H1 (cell line): Measurements from ENCODE around the gene MYO15A. TPM values are rescaled to one million over a fixed set of nuclear protein-coding genes. Genes with fewer than 3 reads are reported as not detected.

Experiments used
- CTCF ChIA-PET: fragments of 300-600 bp; sonication (Branson Sonifier 250); formaldehyde crosslinking; loops from one replicate; lab custom pipeline; 2021; ENCODE audit not compliant: partially characterized antibody; lab: Charles Lee
- POLR2A ChIA-PET: fragments of 300-600 bp; sonication (Branson Sonifier 250); formaldehyde crosslinking; loops from one replicate; lab custom pipeline; 2021; ENCODE audit warnings: inconsistent platforms; ENCODE audit not compliant: partially characterized antibody; lab: Charles Lee
- DNase-seq, 2 experiments: peaks; one replicate each; pipeline versions ENCODE4 v3.0.0 to v3.0.0-alpha.2; 2010 to 2022; ENCODE audit warnings: low spot score in 2 of 2, low read depth in 1 of 2, mixed read lengths in 1 of 2
- FAIRE-seq: peaks from 2 replicates; lab custom pipeline; 2011; peaks lifted over from hg19 to GRCh38; lab: Jason Lieb, UNC
- H2AFZ ChIP-seq: 2 replicates; pipeline ENCODE4 v1.8.1; 2012; ENCODE audit warnings: low read length, inconsistent platforms
- H2AK5ac ChIP-seq: 2 replicates; pipeline ENCODE4 v1.6.1; 2013; ENCODE audit warnings: low read depth, low read length
- H2BK120ac ChIP-seq: replicated peaks from 2 replicates; pipeline ENCODE3; 2013; ENCODE audit warnings: low read depth, low read length, inconsistent platforms
- H2BK12ac ChIP-seq: 2 replicates; pipeline ENCODE4 v1.6.1; 2013; ENCODE audit warnings: low read depth, low read length
- H2BK15ac ChIP-seq: 2 replicates; pipeline ENCODE4 v1.6.1; 2013; ENCODE audit warnings: low read length
- H2BK20ac ChIP-seq: 2 replicates; pipeline ENCODE4 v1.6.1; 2013; ENCODE audit warnings: low read length
- H2BK5ac ChIP-seq: 2 replicates; pipeline ENCODE4 v1.6.1; 2013; ENCODE audit warnings: low read depth, low read length
- H3K14ac ChIP-seq: 2 replicates; pipeline ENCODE4 v1.6.1; 2013; ENCODE audit warnings: inconsistent platforms; ENCODE audit not compliant: insufficient read length
- H3K18ac ChIP-seq: 2 replicates; pipeline ENCODE4 v1.6.1; 2013; ENCODE audit warnings: low read length; ENCODE audit errors: extremely low read depth
- H3K23ac ChIP-seq: 2 replicates; pipeline ENCODE4 v1.6.1; 2013; ENCODE audit warnings: inconsistent platforms; ENCODE audit not compliant: insufficient read length
- H3K23me2 ChIP-seq: 2 replicates; pipeline ENCODE4 v1.6.1; 2013; ENCODE audit warnings: low read depth, low read length
- H3K27ac ChIP-seq: 2 replicates; pipeline ENCODE4 v1.6.1; 2011; ENCODE audit warnings: low read depth, low read length, inconsistent platforms
- H3K27me3 ChIP-seq, 4 experiments: replicated peaks in 1 of 4; 1 replicate in 1 of 4; 2 replicates in 3 of 4; pipeline versions ENCODE4 v1.6.1 to v1.8.1; 2011 to 2013; ENCODE audit warnings: low read length in 3 of 4, mild to moderate bottlenecking in 3 of 4, inconsistent platforms in 2 of 4, mixed read lengths in 2 of 4, moderate library complexity in 1 of 4; ENCODE audit not compliant: control insufficient read depth in 3 of 4, insufficient read depth in 3 of 4; ENCODE audit errors: extremely low read depth in 1 of 4
- H3K36me3 ChIP-seq, 4 experiments: 2 replicates each; pipeline versions ENCODE4 v1.6.1 to v1.8.1; 2011 to 2013; ENCODE audit warnings: mild to moderate bottlenecking in 4 of 4, low read length in 3 of 4, moderate library complexity in 2 of 4, control low read depth in 1 of 4, inconsistent platforms in 1 of 4; ENCODE audit not compliant: insufficient read depth in 4 of 4, control insufficient read depth in 2 of 4
- H3K4ac ChIP-seq: replicated peaks from 2 replicates; pipeline ENCODE3; 2013; ENCODE audit warnings: low read length, low read depth, mixed read lengths, inconsistent platforms; ENCODE audit not compliant: insufficient read length
- H3K4me1 ChIP-seq, 4 experiments: replicated peaks in 1 of 4; 1 replicate in 1 of 4; 2 replicates in 3 of 4; pipeline versions ENCODE4 v1.6.1 to v1.8.1; 2011 to 2013; ENCODE audit warnings: low read length in 3 of 4, inconsistent platforms in 2 of 4, mixed read lengths in 1 of 4; ENCODE audit not compliant: insufficient read depth in 4 of 4, control insufficient read depth in 3 of 4
- H3K4me2 ChIP-seq, 2 experiments: 2 replicates each; pipeline versions ENCODE4 v1.6.1 to v1.8.1; 2011 to 2013; ENCODE audit warnings: low read depth in 2 of 2, low read length in 2 of 2, control low read depth in 1 of 2, inconsistent platforms in 1 of 2, mild to moderate bottlenecking in 1 of 2; ENCODE audit not compliant: insufficient read depth in 1 of 2
- H3K4me3 ChIP-seq, 4 experiments: fragments of 200-600, 300-600 bp in 1 of 4; sonication (generic), shearing (Covaris generic), sonication (Bioruptor Twin) in 1 of 4; 2 replicates each; pipeline versions ENCODE4 v1.5.1 to v1.8.1; 2011 to 2016; ENCODE audit warnings: low read length in 4 of 4, low read depth in 3 of 4, control low read depth in 2 of 4, inconsistent platforms in 2 of 4, mild to moderate bottlenecking in 2 of 4, mixed read lengths in 1 of 4, moderate library complexity in 1 of 4; ENCODE audit not compliant: insufficient read depth in 2 of 4; ENCODE audit errors: extremely low read depth in 1 of 4
- H3K56ac ChIP-seq: replicated peaks from 2 replicates; pipeline ENCODE3; 2013; ENCODE audit warnings: low read depth, mild to moderate bottlenecking, mixed read lengths, low read length, inconsistent platforms; ENCODE audit not compliant: insufficient read length
- H3K79me1 ChIP-seq: 2 replicates; pipeline ENCODE4 v1.6.1; 2013; ENCODE audit warnings: low read depth, low read length, control low read depth
- H3K79me2 ChIP-seq, 2 experiments: 2 replicates each; pipeline versions ENCODE4 v1.6.1 to v1.8.1; 2012 to 2013; ENCODE audit warnings: low read length in 2 of 2, mild to moderate bottlenecking in 2 of 2, inconsistent platforms in 1 of 2; ENCODE audit not compliant: insufficient read depth in 2 of 2, control insufficient read depth in 1 of 2
- H3K9ac ChIP-seq, 4 experiments: replicated peaks in 1 of 4; 1 replicate in 1 of 4; 2 replicates in 3 of 4; pipeline versions ENCODE4 v1.6.1 to v1.8.1; 2011 to 2013; ENCODE audit warnings: low read depth in 3 of 4, low read length in 3 of 4, control low read depth in 2 of 4, mild to moderate bottlenecking in 2 of 4, moderate library complexity in 2 of 4, inconsistent platforms in 1 of 4; ENCODE audit errors: extremely low read depth in 1 of 4
- H3K9me3 ChIP-seq, 2 experiments: 2 replicates each; pipeline versions ENCODE4 v1.6.1 to v1.8.1; 2012 to 2013; ENCODE audit warnings: mild to moderate bottlenecking in 2 of 2, moderate library complexity in 2 of 2, control low read depth in 1 of 2, inconsistent platforms in 1 of 2, low read depth in 1 of 2, low read length in 1 of 2, mixed read lengths in 1 of 2; ENCODE audit not compliant: insufficient read depth in 2 of 2
- H4K20me1 ChIP-seq, 2 experiments: replicated peaks in 1 of 2; 2 replicates each; pipeline versions ENCODE3 to v1.8.1; 2011 to 2013; ENCODE audit warnings: inconsistent platforms in 2 of 2, low read length in 2 of 2, mild to moderate bottlenecking in 1 of 2; ENCODE audit not compliant: insufficient read depth in 2 of 2, control insufficient read depth in 1 of 2
- H4K5ac ChIP-seq: 2 replicates; pipeline ENCODE4 v1.6.1; 2013; ENCODE audit warnings: low read length, low read depth, mixed read lengths, inconsistent platforms; ENCODE audit not compliant: insufficient read length
- H4K8ac ChIP-seq: 2 replicates; pipeline ENCODE4 v1.8.0; 2013; ENCODE audit warnings: mild to moderate bottlenecking, moderate library complexity, low read length, inconsistent platforms; ENCODE audit not compliant: insufficient read depth; ENCODE audit errors: extremely low read depth
- H4K91ac ChIP-seq: replicated peaks from 2 replicates; pipeline ENCODE3; 2013; ENCODE audit warnings: low read length, mixed read lengths, inconsistent platforms; ENCODE audit not compliant: insufficient read length
- BCL11A ChIP-seq, 2 experiments: IDR thresholded peaks; one replicate each; pipeline ENCODE4 v1.6.1; 2011; ENCODE audit warnings: low read depth in 2 of 2, low read length in 2 of 2, mild to moderate bottlenecking in 2 of 2
- BRCA1 ChIP-seq: IDR thresholded peaks from 2 replicates; pipeline ENCODE4 v1.6.1; 2012; ENCODE audit warnings: low read depth, low read length, improper control_type of control experiment
- CBX5 ChIP-seq: fragments of 300-800, 300-1000 bp; sonication (generic); IDR thresholded peaks from 2 replicates; pipeline ENCODE4 v1.7.1; 2016; ENCODE audit warnings: antibody characterized with exemption, low read length, low read depth
- CBX8 ChIP-seq: fragments of 300-800, 300-1000 bp; sonication (generic); IDR thresholded peaks from 2 replicates; pipeline ENCODE4 v1.7.1; 2016; ENCODE audit warnings: low read depth, low read length, borderline replicate concordance
- JUN ChIP-seq: IDR thresholded peaks from 2 replicates; pipeline ENCODE4 v1.6.1; 2011; ENCODE audit warnings: low read depth, mild to moderate bottlenecking, improper control_type of control experiment, low read length
- RBBP5 ChIP-seq: IDR thresholded peaks from 2 replicates; pipeline ENCODE4 v1.7.1; 2012; ENCODE audit warnings: low read depth, mild to moderate bottlenecking, inconsistent platforms, low read length, moderate library complexity, borderline replicate concordance
- SAP30 ChIP-seq: fragments of 300-600 bp; sonication (generic); IDR thresholded peaks from 2 replicates; pipeline ENCODE4 v1.7.1; 2012; ENCODE audit warnings: low read length, moderate library complexity, mild to moderate bottlenecking, inconsistent platforms; ENCODE audit not compliant: insufficient read depth, insufficient replicate concordance
- SIRT6 ChIP-seq: IDR thresholded peaks from one replicate; pipeline ENCODE4 v1.7.1; 2012; ENCODE audit warnings: low read length, inconsistent platforms
- SUZ12 ChIP-seq: fragments of 200-600 bp; sonication (generic); IDR thresholded peaks from 2 replicates; pipeline ENCODE4 v1.6.1; 2012; ENCODE audit warnings: mild to moderate bottlenecking, inconsistent platforms, low read length, moderate library complexity, mixed read lengths
- TCF12 ChIP-seq: IDR thresholded peaks from 2 replicates; pipeline ENCODE4 v1.6.1; 2011; ENCODE audit warnings: low read depth, mild to moderate bottlenecking, low read length
- YY1 ChIP-seq: IDR thresholded peaks from 2 replicates; pipeline ENCODE4 v1.6.1; 2011; ENCODE audit warnings: low read depth, mild to moderate bottlenecking, low read length
- WGBS, 2 experiments: shearing (Covaris generic) in 1 of 2; methylation state at CpG; one replicate each; pipeline versions ENCODE4 v1.1.6 to v1.1.7; 2013 to 2015; ENCODE audit warnings: low lambda C conversion rate in 2 of 2, mixed read lengths in 2 of 2, inconsistent platforms in 1 of 2, low coverage in 1 of 2, missing lambda C conversion rate in 1 of 2; ENCODE audit not compliant: insufficient replicate concordance in 2 of 2, insufficient coverage in 1 of 2, insufficient read length in 1 of 2; ENCODE audit errors: extremely low coverage in 1 of 2, missing lambda C conversion rate in 1 of 2; 5-methylcytosine and 5-hydroxymethylcytosine counted together
- polyA plus RNA-seq, 7 experiments: library from polyadenylated mRNA; depleted of rRNA in 3 of 7; stranded (reverse) in 5 of 7; unstranded in 2 of 7; fragments of >200 nt in 5 of 7; fragments of 200-250 nt in 2 of 7; gene quantifications; 1 replicate in 5 of 7; 2 replicates in 1 of 7; 4 replicates in 1 of 7; pipeline versions ENCODE4 v1.2.1 to v1.2.3, GENCODE V29; 2011 to 2013; ENCODE audit warnings: missing spikeins in 2 of 7, mixed read lengths in 2 of 7
- total RNA-seq: library from RNA; stranded (reverse); fragmentation: NEBNext Ultra II Directional; extraction: Animal tissue kit (Norgen Biotek cat#: 25700); gene quantifications from 2 replicates; pipeline ENCODE4 v1.2.1, GENCODE V29; 2021
- TF ChIP-seq, protein P1 (sequence below): IDR thresholded peaks from 2 replicates; pipeline ENCODE4 v1.6.1; 2012; ENCODE audit warnings: inconsistent platforms
- TF ChIP-seq, protein P2 (sequence below): IDR thresholded peaks from 2 replicates; pipeline ENCODE4 v1.6.1; 2011; ENCODE audit warnings: low read depth, mild to moderate bottlenecking, low read length; ENCODE audit not compliant: insufficient read depth

Gene MYO15A
- total and polyA plus RNA-seq, 2 of the 8 experiments (the other 6 are each of a cell fraction or from before 2014, with no cell fraction given), result 1.6 to 4.2 TPM

DNA sequence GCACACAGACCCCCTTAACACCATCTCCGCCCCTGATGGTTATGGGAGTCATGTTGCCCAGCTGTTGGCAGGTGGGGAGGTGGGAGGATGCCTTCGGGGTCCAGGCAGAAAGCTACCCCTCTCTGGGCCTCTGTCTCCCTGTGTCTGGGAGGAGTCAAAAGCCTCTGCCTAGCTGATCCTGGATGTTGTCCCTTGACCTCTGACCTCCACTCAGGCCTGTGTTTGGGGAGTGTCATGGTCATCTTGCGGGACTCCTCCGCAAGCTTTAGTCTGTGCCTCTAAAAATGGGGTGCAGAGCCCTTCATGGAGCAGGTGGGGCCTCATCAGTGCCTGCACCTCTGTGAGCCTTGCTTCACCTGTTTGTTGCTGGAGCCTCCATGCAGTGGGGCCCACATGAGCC is 120.7 kb downstream of the MYO15A start:
- H2BK15ac ChIP-seq, result no peak overlapping the region
- H3K9me3 ChIP-seq, result no peaks in the 10 kb centered on the region
- H3K4me2 ChIP-seq, result no peak overlapping the region
- no peak overlapping the region for H2BK20ac ChIP-seq
- peaks cover 50% of the 10 kb centered on the region for H3K79me1 ChIP-seq
- no peaks in the 10 kb centered on the region for H3K27me3 ChIP-seq
- H3K23me2 ChIP-seq, result peaks cover 11% of the 10 kb centered on the region
- DNase-seq (no peak), FAIRE-seq (no peak)
- H2AK5ac ChIP-seq, result no peak overlapping the region
- H3K14ac ChIP-seq, result no peak overlapping the region
- H4K5ac ChIP-seq, result no peak overlapping the region
- no peak overlapping the region for H4K91ac ChIP-seq
- peaks cover 0 to 14% (median 9%) of the 10 kb centered on the region in 4 experiments; a peak in 6 of 7 replicates for H3K4me1 ChIP-seq
- H2BK12ac ChIP-seq, result no peak overlapping the region
- POLR2A ChIA-PET, result interaction anchor here (1.3 to 3.6 kb wide), 4 partner anchors 12 to 46 kb away, joined by 4 to 14 read pairs (median 11); partner anchors contain the start of genes ALKBH5, FLII and MIEF2
- no peak overlapping the region for H4K8ac ChIP-seq
- H3K4ac ChIP-seq, result no peak overlapping the region
- CTCF ChIA-PET, result interaction anchor here (0.5 to 8.4 kb wide), 8 partner anchors 13 to 780 kb away, joined by 3 to 76 read pairs (median 4); no protein-coding TSS in a partner anchor
- H2BK5ac ChIP-seq, result no peak overlapping the region
- H4K20me1 ChIP-seq, result peaks cover 17 to 31% of the 10 kb centered on the region in 2 experiments
- no peak overlapping the region for H3K18ac ChIP-seq
- H3K4me3 ChIP-seq, result no peak overlapping the region
- no peak overlapping the region for H2AFZ ChIP-seq
- no peak overlapping the region for H3K27ac ChIP-seq
- no peak overlapping the region for H3K9ac ChIP-seq
- H2BK120ac ChIP-seq, result no peak overlapping the region
- H3K79me2 ChIP-seq, result peaks cover 8 to 67% of the 10 kb centered on the region in 2 experiments
- H3K23ac ChIP-seq, result no peak overlapping the region
- H3K56ac ChIP-seq, result no peak overlapping the region
- H3K36me3 ChIP-seq, result peaks cover 7 to 18% (median 9%) of the 10 kb centered on the region in 4 experiments; a peak in 5 of 8 replicates
- 92% methylated on average over 4 of the region's 4 CpGs; no CpG with 5 or more reads in 1 of the 2 experiments for WGBS, 2 experiments
- TF ChIP-seq BRCA1 (no peak), CBX5 (no peak), SUZ12 (no peak), YY1 (no peak), JUN (no peak), RBBP5 (no peak), BCL11A (IDR thresholded peaks at IDR 0.05; ENCODE audit: low read depth in 2 of 2, low read length in 2 of 2) (no peak), CBX8 (no peak), SAP30 (no peak), SIRT6 (no peak), TCF12 (no peak)
- TF ChIP-seq, protein P1, sequence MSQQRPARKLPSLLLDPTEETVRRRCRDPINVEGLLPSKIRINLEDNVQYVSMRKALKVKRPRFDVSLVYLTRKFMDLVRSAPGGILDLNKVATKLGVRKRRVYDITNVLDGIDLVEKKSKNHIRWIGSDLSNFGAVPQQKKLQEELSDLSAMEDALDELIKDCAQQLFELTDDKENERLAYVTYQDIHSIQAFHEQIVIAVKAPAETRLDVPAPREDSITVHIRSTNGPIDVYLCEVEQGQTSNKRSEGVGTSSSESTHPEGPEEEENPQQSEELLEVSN, result no peak
- TF ChIP-seq, protein P2, sequence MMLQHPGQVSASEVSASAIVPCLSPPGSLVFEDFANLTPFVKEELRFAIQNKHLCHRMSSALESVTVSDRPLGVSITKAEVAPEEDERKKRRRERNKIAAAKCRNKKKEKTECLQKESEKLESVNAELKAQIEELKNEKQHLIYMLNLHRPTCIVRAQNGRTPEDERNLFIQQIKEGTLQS, result no peak
